ENCODE measurements around the gene FAM151A.

FAM151A gene

GRCh38 chr1:54580856-54581550, 42.3 kb downstream of the FAM151A start:
- Histone ChIP-seq H2AFZ (ENCODE audit: low read length) (no peak overlapping the region), H3K79me2 (ENCODE audit: low read length) (no peaks in the 10 kb centered on the region), H4K20me1 (ENCODE audit: insufficient read depth, low read length) (no peaks in the 10 kb centered on the region), H3K4me3 (ENCODE audit: low read length) (no peak overlapping the region), H3K27ac (ENCODE audit: low read length) (no peak overlapping the region), H3K4me1 (ENCODE audit: low read length) (no peaks in the 10 kb centered on the region), H3K9ac (ENCODE audit: low read length) (no peak overlapping the region), H3K9me2 (replicated peaks; ENCODE audit: insufficient read depth, low read length) (no peaks in the 10 kb centered on the region), H3K27me3 (replicated peaks; ENCODE audit: insufficient read depth, low read length) (no peaks in the 10 kb centered on the region), H3K36me3 (replicated peaks; ENCODE audit: insufficient read depth, low read length) (no peaks in the 10 kb centered on the region), H3K4me2 (ENCODE audit: low read depth, low read length) (no peak overlapping the region), H3K9me3 (replicated peaks; ENCODE audit: insufficient read depth, low read length) (no peaks in the 10 kb centered on the region), H3F3A (ENCODE audit: insufficient read depth, low read length) (no peaks in the 10 kb centered on the region)
- TF ChIP-seq EZH2 (optimal IDR thresholded peaks at IDR 0.05; ENCODE audit: low read depth, low read length) (no peak), EZH2phosphoT487 (IDR thresholded peaks at IDR 0.05; ENCODE audit: low read length) (no peak)
- TF ChIP-seq, protein P1, sequence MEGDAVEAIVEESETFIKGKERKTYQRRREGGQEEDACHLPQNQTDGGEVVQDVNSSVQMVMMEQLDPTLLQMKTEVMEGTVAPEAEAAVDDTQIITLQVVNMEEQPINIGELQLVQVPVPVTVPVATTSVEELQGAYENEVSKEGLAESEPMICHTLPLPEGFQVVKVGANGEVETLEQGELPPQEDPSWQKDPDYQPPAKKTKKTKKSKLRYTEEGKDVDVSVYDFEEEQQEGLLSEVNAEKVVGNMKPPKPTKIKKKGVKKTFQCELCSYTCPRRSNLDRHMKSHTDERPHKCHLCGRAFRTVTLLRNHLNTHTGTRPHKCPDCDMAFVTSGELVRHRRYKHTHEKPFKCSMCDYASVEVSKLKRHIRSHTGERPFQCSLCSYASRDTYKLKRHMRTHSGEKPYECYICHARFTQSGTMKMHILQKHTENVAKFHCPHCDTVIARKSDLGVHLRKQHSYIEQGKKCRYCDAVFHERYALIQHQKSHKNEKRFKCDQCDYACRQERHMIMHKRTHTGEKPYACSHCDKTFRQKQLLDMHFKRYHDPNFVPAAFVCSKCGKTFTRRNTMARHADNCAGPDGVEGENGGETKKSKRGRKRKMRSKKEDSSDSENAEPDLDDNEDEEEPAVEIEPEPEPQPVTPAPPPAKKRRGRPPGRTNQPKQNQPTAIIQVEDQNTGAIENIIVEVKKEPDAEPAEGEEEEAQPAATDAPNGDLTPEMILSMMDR (IDR thresholded peaks at IDR 0.05; ENCODE audit: low read length) = no peak
- no peak for DNase-seq

DNA sequence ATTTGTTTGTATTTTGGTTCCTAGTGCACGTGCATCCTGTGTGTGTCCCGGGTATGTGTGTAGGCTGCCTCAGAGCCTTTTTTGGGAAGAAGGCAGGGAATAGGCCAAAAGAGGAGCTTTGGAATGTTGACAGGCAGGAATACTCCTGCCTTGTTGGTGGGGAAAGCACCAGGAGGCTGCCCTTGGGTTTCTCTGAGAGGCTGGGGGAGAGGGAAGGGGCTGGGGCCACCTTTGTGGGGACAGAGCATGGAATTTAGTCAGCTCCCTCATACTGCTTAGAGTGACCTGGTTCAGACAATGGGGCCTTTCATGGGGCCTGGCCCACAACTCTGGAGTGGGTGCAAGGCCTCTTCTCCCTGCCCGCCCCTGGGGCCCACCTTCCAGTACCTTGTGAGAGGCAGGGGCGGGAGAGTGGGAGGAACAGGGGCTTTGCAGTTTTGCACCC, 44.0 kb downstream of the FAM151A start:
- no peaks in the 10 kb centered on the region for H3F3A ChIP-seq (ENCODE audit: insufficient read depth, low read length)
- no peak overlapping the region for H3K27ac ChIP-seq (ENCODE audit: low read length)
- H3K4me3 ChIP-seq (ENCODE audit: low read length) = no peak overlapping the region
- no peak for DNase-seq
- H3K9ac ChIP-seq (ENCODE audit: low read length) = no peak overlapping the region
- H2AFZ ChIP-seq (ENCODE audit: low read length) = no peak overlapping the region
- H3K36me3 ChIP-seq (replicated peaks; ENCODE audit: insufficient read depth, low read length) = no peaks in the 10 kb centered on the region
- H3K9me2 ChIP-seq (replicated peaks; ENCODE audit: insufficient read depth, low read length) = no peaks in the 10 kb centered on the region
- H4K20me1 ChIP-seq (ENCODE audit: insufficient read depth, low read length) = no peaks in the 10 kb centered on the region
- H3K27me3 ChIP-seq (replicated peaks; ENCODE audit: insufficient read depth, low read length) = no peaks in the 10 kb centered on the region
- H3K9me3 ChIP-seq (replicated peaks; ENCODE audit: insufficient read depth, low read length) = no peaks in the 10 kb centered on the region
- H3K4me1 ChIP-seq (ENCODE audit: low read length) = no peaks in the 10 kb centered on the region
- no peaks in the 10 kb centered on the region for H3K79me2 ChIP-seq (ENCODE audit: low read length)
- no peak overlapping the region for H3K4me2 ChIP-seq (ENCODE audit: low read depth, low read length)
- TF ChIP-seq, protein P1 (IDR thresholded peaks at IDR 0.05; ENCODE audit: low read length) = no peak
- TF ChIP-seq EZH2phosphoT487 (IDR thresholded peaks at IDR 0.05; ENCODE audit: low read length) (no peak), EZH2 (optimal IDR thresholded peaks at IDR 0.05; ENCODE audit: low read depth, low read length) (no peak)

- H3K4me2 ChIP-seq (ENCODE audit: low read depth, low read length) = no peak overlapping the region
- H3K27ac ChIP-seq (ENCODE audit: low read length) = no peak overlapping the region
- H3K9ac ChIP-seq (ENCODE audit: low read length) = no peak overlapping the region
- H4K20me1 ChIP-seq (ENCODE audit: insufficient read depth, low read length) = no peaks in the 10 kb centered on the region
- no peaks in the 10 kb centered on the region for H3K9me3 ChIP-seq (replicated peaks; ENCODE audit: insufficient read depth, low read length)
- H3K79me2 ChIP-seq (ENCODE audit: low read length) = no peaks in the 10 kb centered on the region
- H3K4me3 ChIP-seq (ENCODE audit: low read length) = no peak overlapping the region
- H2AFZ ChIP-seq (ENCODE audit: low read length) = no peak overlapping the region
- TF ChIP-seq, protein P1 (IDR thresholded peaks at IDR 0.05; ENCODE audit: low read length) = no peak
- no peak for TF ChIP-seq EZH2 (optimal IDR thresholded peaks at IDR 0.05; ENCODE audit: low read depth, low read length)
- TF ChIP-seq EZH2phosphoT487 (IDR thresholded peaks at IDR 0.05; ENCODE audit: low read length) = no peak
- no peaks in the 10 kb centered on the region for H3K4me1 ChIP-seq (ENCODE audit: low read length)
- H3K27me3 ChIP-seq (replicated peaks; ENCODE audit: insufficient read depth, low read length) = no peaks in the 10 kb centered on the region
- no peaks in the 10 kb centered on the region for H3K9me2 ChIP-seq (replicated peaks; ENCODE audit: insufficient read depth, low read length)
- H3F3A ChIP-seq (ENCODE audit: insufficient read depth, low read length) = no peaks in the 10 kb centered on the region
- DNase-seq = no peak
- no peaks in the 10 kb centered on the region for H3K36me3 ChIP-seq (replicated peaks; ENCODE audit: insufficient read depth, low read length)
These were observed 45.7 kb downstream of the FAM151A start for GRCh38 chr1:54577612-54578011.
